ENCODE measurements around the gene JAKMIP3. TPM values are rescaled to one million over a fixed set of nuclear protein-coding genes. Genes with fewer than 3 reads are reported as not detected.

JAKMIP3 gene
- total and polyA plus RNA-seq, 9 donors = 0.27 to 0.65 (median 0.44) TPM

DNA sequence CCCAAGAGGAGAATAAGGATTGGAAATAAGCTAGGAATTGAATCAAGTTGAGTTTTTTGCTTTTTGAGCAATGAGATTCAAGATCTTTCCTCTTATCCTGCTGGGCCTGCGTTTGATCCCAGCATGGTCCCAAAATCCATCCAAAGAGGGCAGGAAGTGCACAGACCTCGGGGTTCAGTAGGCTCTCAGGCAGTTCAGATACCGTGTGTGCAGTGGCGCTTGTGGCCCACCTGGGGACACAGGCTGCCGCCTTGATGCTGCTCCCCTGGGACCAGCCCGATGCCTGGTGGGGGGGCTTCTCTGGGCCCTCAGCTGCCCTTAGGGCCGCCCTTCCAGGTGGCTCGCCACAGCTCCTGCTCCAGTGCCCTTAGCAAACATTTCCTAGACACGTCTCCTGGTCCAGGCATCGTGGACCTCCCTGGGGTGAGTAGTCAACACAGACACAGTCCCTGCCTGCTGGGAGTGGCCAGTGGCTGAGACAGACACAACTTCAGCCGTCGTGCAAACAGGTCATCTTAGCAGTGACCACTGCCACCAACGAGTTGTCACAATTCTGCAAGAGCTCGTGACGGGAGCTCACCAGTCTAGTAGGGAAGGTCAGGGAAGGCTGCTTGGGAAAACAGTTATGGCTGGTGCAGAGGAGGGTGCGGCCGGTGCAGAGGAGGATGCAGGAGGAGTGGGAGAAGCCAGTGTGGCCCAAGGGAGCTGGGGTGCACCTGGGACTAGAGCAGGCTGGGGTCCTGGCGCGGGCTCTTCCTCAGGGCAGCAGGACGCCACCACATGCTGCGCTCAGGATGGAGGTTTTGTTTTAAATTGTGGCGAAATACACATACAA, 21.7 kb upstream of the JAKMIP3 start:
- DNase-seq = no peak
- no peaks in the 10 kb centered on the region for H3K4me1 ChIP-seq (ENCODE audit: control insufficient read depth, insufficient read depth, low read length)
- no peak overlapping the region for H3K27ac ChIP-seq (ENCODE audit: low read length)
- WGBS (ENCODE audit: insufficient coverage) = 44% methylated on average over 17 of the region's 22 CpGs
- no peaks in the 10 kb centered on the region for H3K36me3 ChIP-seq (ENCODE audit: control insufficient read depth, insufficient read depth, low read length)
- H3K4me3 ChIP-seq (ENCODE audit: low read length) = no peak overlapping the region
- no peaks in the 10 kb centered on the region for H3K9me3 ChIP-seq (replicated peaks; ENCODE audit: control insufficient read depth, low read depth, low read length)
- H3K27me3 ChIP-seq (ENCODE audit: control insufficient read depth, insufficient read depth, low read length) = peaks cover 55% of the 10 kb centered on the region

DNA sequence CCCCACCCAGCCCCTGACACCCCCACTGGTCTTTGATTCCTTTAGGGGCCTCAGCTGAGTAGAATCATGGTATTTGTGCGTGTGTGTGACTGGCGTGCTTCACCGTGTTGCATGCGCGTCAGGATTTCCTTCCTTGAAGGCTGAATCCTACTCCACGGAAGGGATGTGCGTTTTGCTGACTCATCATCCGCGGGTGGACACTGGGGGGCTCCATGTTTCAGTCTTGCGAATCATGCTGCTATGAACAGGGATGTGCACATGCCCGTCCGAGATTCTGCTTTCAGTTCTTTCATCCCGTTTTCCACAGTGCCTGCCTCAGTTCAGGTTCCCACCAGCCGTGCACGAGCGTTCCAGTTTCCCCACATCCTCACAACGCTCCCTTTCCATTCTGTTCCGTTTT, 20.9 kb upstream of the JAKMIP3 start:
- DNase-seq = no peak
- H3K27ac ChIP-seq (ENCODE audit: low read length) = no peak overlapping the region
- H3K4me3 ChIP-seq (ENCODE audit: low read length) = no peak overlapping the region
- WGBS (ENCODE audit: insufficient coverage) = 63% methylated on average over 16 of the region's 18 CpGs
- no peaks in the 10 kb centered on the region for H3K9me3 ChIP-seq (replicated peaks; ENCODE audit: control insufficient read depth, low read depth, low read length)
- H3K27me3 ChIP-seq (ENCODE audit: control insufficient read depth, insufficient read depth, low read length) = peaks cover 51% of the 10 kb centered on the region
- no peaks in the 10 kb centered on the region for H3K4me1 ChIP-seq (ENCODE audit: control insufficient read depth, insufficient read depth, low read length)
- no peaks in the 10 kb centered on the region for H3K36me3 ChIP-seq (ENCODE audit: control insufficient read depth, insufficient read depth, low read length)

DNA sequence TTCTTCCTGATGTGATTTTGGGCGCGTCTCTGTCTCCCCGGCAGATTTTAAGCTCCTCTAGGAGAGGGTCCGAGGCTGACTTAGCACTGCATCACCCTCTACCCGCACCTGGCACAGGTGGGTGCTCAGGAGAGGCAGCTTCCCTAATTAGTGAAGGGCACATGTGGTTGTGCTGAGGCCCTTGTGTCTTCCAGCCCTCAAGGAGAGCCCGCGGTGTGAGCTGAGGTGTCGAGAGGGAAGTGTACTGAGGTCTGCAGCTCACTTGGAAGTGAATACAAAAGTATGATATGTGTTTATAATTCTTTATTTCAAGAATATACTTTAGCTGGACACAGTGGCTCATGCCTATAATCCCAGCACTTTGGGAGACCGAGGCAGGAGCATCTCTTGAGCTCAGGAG, 20.4 kb upstream of the JAKMIP3 start:
- no peak for DNase-seq
- Histone ChIP-seq H3K4me1 (ENCODE audit: control insufficient read depth, insufficient read depth, low read length) (no peaks in the 10 kb centered on the region), H3K27ac (ENCODE audit: low read length) (no peak overlapping the region), H3K4me3 (ENCODE audit: low read length) (no peak overlapping the region), H3K27me3 (ENCODE audit: control insufficient read depth, insufficient read depth, low read length) (peaks cover 49% of the 10 kb centered on the region), H3K36me3 (ENCODE audit: control insufficient read depth, insufficient read depth, low read length) (no peaks in the 10 kb centered on the region), H3K9me3 (replicated peaks; ENCODE audit: control insufficient read depth, low read depth, low read length) (no peaks in the 10 kb centered on the region)
- no CpG with 5 or more reads among the region's 9 CpGs for WGBS (ENCODE audit: insufficient coverage)

DNA sequence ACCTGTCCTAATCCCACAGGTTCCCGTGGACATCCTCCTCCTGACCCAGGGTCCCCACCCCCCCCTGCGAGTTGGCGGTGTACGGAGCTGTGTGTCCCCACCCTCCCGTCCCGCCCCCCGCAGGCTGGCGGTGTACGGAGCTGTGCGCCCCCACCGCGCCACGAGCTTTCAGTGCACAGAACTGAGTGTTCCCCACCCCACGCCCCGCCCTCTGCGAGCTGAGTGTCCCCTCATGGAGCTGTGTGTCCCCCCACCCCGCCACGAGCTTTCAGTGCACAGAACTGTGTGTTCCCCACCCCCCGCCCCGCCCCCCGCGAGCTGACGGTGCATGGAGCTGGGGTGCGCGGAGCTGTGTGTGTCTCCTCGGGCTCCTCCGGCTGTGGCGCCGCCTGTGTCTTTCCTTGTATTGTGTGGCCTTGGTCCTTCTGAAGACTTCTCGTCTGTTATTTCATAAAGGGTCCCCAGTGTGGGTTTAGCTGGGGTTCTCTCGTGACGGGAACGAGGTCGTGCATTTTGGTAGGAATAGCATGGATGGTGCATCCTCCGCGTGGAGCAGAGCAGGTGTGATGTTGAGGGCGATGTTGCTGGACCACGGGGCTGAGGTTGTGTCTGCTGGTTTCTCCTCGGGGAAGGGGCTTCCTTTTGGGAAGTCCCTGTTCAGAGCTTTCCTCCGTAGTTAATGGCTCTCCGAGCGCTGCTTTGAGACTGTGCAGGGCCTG, 18.0 kb upstream of the JAKMIP3 start:
- Histone ChIP-seq H3K27ac (ENCODE audit: low read length) (no peak overlapping the region), H3K4me1 (ENCODE audit: control insufficient read depth, insufficient read depth, low read length) (no peaks in the 10 kb centered on the region), H3K4me3 (ENCODE audit: low read length) (no peak overlapping the region), H3K27me3 (ENCODE audit: control insufficient read depth, insufficient read depth, low read length) (peaks cover 33% of the 10 kb centered on the region), H3K36me3 (ENCODE audit: control insufficient read depth, insufficient read depth, low read length) (no peaks in the 10 kb centered on the region), H3K9me3 (replicated peaks; ENCODE audit: control insufficient read depth, low read depth, low read length) (peaks cover 13% of the 10 kb centered on the region)
- WGBS (ENCODE audit: insufficient coverage) = 83% methylated on average over 27 of the region's 42 CpGs
- no peak for DNase-seq

DNA sequence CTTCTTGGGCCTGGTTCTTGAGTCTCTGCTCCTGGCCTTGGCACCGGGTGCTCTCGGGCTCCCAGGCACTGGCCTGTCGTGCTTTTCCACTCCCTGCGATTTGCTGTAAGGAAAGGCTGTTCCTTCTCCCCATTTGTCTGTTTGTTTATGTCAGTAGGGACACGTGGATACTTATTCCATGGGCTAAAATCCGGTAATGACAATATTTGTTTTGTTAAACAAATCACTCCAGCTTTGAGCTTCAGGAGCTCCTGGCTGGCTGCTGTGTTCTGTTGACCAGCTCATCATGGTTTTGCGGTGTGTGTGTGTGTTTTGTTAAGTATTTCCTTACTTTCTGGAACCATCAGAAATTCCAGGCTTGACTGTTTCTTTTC, 17.5 kb upstream of the JAKMIP3 start:
- peaks cover 29% of the 10 kb centered on the region for H3K27me3 ChIP-seq (ENCODE audit: control insufficient read depth, insufficient read depth, low read length)
- DNase-seq = no peak
- WGBS (ENCODE audit: insufficient coverage) = 82% methylated on average over 3 of the region's 7 CpGs
- H3K27ac ChIP-seq (ENCODE audit: low read length) = no peak overlapping the region
- peaks cover 18% of the 10 kb centered on the region for H3K9me3 ChIP-seq (replicated peaks; ENCODE audit: control insufficient read depth, low read depth, low read length)
- H3K36me3 ChIP-seq (ENCODE audit: control insufficient read depth, insufficient read depth, low read length) = no peaks in the 10 kb centered on the region
- H3K4me1 ChIP-seq (ENCODE audit: control insufficient read depth, insufficient read depth, low read length) = no peaks in the 10 kb centered on the region
- no peak overlapping the region for H3K4me3 ChIP-seq (ENCODE audit: low read length)

DNA sequence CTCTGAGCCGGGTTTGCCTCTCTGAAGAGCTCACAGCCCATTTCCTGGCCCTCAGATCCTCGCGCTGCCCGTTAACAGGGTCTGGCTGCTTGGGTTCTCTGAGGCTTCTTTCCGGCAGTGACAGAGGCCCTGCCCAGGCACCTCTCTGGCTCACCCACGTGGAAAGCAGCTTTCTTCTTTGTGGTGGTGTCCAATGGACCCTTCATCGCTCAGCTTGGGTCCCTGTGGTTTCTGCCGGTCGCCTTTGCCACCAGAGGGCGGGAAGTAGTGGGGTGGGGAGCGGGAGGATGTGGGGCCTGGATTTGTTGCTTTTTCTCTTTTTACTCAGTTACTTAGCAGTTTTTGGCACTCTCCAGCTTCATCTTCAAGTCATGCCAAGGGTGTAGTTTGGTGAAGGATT, 15.6 kb upstream of the JAKMIP3 start:
- H3K27ac ChIP-seq (ENCODE audit: low read length) = no peak overlapping the region
- H3K27me3 ChIP-seq (ENCODE audit: control insufficient read depth, insufficient read depth, low read length) = peaks cover 10% of the 10 kb centered on the region
- H3K4me1 ChIP-seq (ENCODE audit: control insufficient read depth, insufficient read depth, low read length) = no peaks in the 10 kb centered on the region
- no peak overlapping the region for H3K4me3 ChIP-seq (ENCODE audit: low read length)
- H3K36me3 ChIP-seq (ENCODE audit: control insufficient read depth, insufficient read depth, low read length) = no peaks in the 10 kb centered on the region
- WGBS (ENCODE audit: insufficient coverage) = 83% methylated on average over 5 of the region's 11 CpGs
- DNase-seq = no peak
- peaks cover 23% of the 10 kb centered on the region for H3K9me3 ChIP-seq (replicated peaks; ENCODE audit: control insufficient read depth, low read depth, low read length)

DNA sequence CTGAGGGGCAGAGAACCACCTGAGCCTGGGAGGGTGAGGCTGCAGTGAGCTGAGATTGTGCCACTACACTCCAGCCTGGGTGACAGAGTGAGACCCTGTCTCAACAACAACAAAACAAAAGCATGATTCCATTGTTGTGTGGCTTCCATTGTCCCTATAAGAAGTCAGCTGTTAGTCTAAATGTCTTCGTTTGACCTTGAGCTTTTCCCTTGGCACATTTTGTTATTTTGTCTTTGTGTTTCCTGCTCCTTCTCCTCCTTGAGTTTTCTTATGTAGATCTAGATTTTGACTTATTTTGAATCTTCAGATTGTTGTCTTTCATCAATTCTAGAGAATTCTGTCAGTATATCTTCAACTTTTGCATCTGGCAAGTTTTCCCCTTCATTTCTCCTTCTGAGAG, 13.6 kb upstream of the JAKMIP3 start:
- Histone ChIP-seq H3K9me3 (replicated peaks; ENCODE audit: control insufficient read depth, low read depth, low read length) (peaks cover 23% of the 10 kb centered on the region), H3K36me3 (ENCODE audit: control insufficient read depth, insufficient read depth, low read length) (no peaks in the 10 kb centered on the region), H3K27ac (ENCODE audit: low read length) (no peak overlapping the region), H3K4me1 (ENCODE audit: control insufficient read depth, insufficient read depth, low read length) (no peaks in the 10 kb centered on the region), H3K4me3 (ENCODE audit: low read length) (no peak overlapping the region), H3K27me3 (ENCODE audit: control insufficient read depth, insufficient read depth, low read length) (peaks cover 5% of the 10 kb centered on the region)
- no peak for DNase-seq
- no CpG with 5 or more reads among the region's 1 CpG for WGBS (ENCODE audit: insufficient coverage)

DNA sequence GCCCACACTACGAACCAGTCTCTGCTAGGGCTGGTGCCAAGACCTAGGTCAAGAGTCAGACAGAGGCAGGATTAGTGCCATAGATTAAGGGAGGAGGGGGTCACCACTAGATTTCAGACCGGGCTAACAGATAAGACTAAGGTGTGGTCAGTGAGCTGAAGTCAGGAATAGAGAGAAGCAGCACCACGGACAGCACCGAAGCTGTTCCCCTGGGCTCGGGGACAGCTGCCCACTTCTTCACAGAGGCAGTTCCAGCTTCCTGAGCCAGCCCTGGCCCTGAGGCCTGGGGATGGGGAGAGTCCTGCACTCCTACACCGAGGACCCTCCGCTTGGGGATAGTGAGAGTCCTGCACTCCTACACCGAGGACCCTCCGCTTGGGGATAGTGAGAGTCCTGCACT, 11.2 kb upstream of the JAKMIP3 start:
- H3K4me3 ChIP-seq (ENCODE audit: low read length) = no peak overlapping the region
- WGBS (ENCODE audit: insufficient coverage) = 49% methylated on average over 3 of the region's 9 CpGs
- peaks cover 23% of the 10 kb centered on the region for H3K9me3 ChIP-seq (replicated peaks; ENCODE audit: control insufficient read depth, low read depth, low read length)
- no peaks in the 10 kb centered on the region for H3K4me1 ChIP-seq (ENCODE audit: control insufficient read depth, insufficient read depth, low read length)
- H3K27me3 ChIP-seq (ENCODE audit: control insufficient read depth, insufficient read depth, low read length) = peaks cover 13% of the 10 kb centered on the region
- no peaks in the 10 kb centered on the region for H3K36me3 ChIP-seq (ENCODE audit: control insufficient read depth, insufficient read depth, low read length)
- no peak overlapping the region for H3K27ac ChIP-seq (ENCODE audit: low read length)
- DNase-seq = peak; percentile 33

DNA sequence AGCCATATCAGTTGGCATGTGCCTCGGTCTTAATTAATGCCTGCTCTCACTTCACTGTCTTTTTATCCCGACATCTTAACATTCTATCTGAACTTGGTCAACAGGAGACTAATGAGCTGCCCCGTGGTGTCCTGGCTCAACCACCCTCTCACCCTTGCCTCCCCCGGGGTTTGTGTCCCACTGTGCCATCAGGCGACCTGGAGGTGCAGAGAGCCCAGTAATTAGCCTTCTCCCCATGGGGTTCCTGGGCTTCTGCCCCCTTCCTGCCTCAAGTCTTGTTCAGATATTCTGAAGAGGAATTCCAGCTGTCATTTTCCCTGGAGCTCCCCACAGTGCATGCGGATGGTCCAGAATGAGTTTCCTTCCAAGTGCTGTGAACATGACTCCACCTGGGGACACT, 10.1 kb upstream of the JAKMIP3 start:
- no peak for DNase-seq
- peaks cover 11% of the 10 kb centered on the region for H3K27me3 ChIP-seq (ENCODE audit: control insufficient read depth, insufficient read depth, low read length)
- no peaks in the 10 kb centered on the region for H3K36me3 ChIP-seq (ENCODE audit: control insufficient read depth, insufficient read depth, low read length)
- no peak overlapping the region for H3K4me3 ChIP-seq (ENCODE audit: low read length)
- H3K9me3 ChIP-seq (replicated peaks; ENCODE audit: control insufficient read depth, low read depth, low read length) = peaks cover 23% of the 10 kb centered on the region
- H3K4me1 ChIP-seq (ENCODE audit: control insufficient read depth, insufficient read depth, low read length) = no peaks in the 10 kb centered on the region
- H3K27ac ChIP-seq (ENCODE audit: low read length) = no peak overlapping the region
- WGBS (ENCODE audit: insufficient coverage) = 66% methylated on average over 6 of the region's 6 CpGs

DNA sequence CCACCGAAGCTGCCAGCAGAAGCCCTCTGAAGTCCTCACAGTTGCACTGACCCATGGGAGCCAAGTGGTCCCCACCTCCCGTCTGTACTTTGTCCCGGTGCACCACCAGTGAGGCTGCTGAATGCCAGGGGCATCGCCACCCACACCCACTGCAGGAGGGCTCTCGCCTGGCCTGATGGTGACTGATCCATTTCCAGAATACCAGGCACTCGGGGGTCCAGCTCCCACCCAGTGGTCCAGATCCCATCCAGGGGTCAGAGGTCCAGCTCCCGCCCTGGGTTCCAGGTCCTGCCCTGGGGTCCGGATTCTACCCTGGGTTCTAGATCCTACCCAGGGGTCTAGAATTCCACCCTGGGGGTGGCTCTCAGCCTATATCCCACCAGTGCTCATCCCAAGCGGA, 9.1 kb upstream of the JAKMIP3 start:
- Histone ChIP-seq H3K4me1 (ENCODE audit: control insufficient read depth, insufficient read depth, low read length) (no peaks in the 10 kb centered on the region), H3K4me3 (ENCODE audit: low read length) (no peak overlapping the region), H3K9me3 (replicated peaks; ENCODE audit: control insufficient read depth, low read depth, low read length) (peaks cover 20% of the 10 kb centered on the region), H3K36me3 (ENCODE audit: control insufficient read depth, insufficient read depth, low read length) (no peaks in the 10 kb centered on the region), H3K27ac (ENCODE audit: low read length) (no peak overlapping the region), H3K27me3 (ENCODE audit: control insufficient read depth, insufficient read depth, low read length) (peaks cover 14% of the 10 kb centered on the region)
- 85% methylated on average over 8 of the region's 9 CpGs for WGBS (ENCODE audit: insufficient coverage)
- no peak for DNase-seq

Data from muscle of leg (tissue), 11 donors.